GM21825 (cell line): ENCODE results near the gene MED17.
"Not testable (repeated sequence)": the region's sequence is repeated elsewhere in the genome, so short reads cannot be mapped to it uniquely, and the experiment has no call there.

Source experiments
- ATAC-seq: cut with Tn5 transposase; IDR thresholded peaks from one replicate; pipeline ENCODE4 v1.9.1; 2021; ENCODE audit warnings: mild to moderate bottlenecking, moderate library complexity; ENCODE audit not compliant: unreplicated experiment

MED17 gene

DNA sequence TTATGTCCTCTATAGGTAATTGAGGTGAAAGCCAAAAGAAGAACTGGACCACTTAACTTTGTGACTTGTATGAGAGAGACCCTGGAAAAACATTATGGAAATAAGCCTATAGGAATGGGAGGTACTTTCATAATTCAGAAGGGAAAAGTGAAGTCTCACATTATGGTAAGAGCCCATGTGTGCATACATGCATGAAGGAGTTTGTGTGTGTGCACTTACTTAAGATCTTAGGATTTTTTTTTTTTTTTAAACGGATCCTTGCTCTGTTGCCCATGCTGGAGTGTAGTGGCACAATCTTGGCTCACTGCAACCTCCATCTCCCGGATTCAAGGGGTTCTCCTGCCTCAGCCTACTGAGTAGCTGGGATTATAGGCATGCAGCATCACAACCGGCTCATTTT lies 26.8 kb upstream of the MED17 start:
- no peak for ATAC-seq

DNA sequence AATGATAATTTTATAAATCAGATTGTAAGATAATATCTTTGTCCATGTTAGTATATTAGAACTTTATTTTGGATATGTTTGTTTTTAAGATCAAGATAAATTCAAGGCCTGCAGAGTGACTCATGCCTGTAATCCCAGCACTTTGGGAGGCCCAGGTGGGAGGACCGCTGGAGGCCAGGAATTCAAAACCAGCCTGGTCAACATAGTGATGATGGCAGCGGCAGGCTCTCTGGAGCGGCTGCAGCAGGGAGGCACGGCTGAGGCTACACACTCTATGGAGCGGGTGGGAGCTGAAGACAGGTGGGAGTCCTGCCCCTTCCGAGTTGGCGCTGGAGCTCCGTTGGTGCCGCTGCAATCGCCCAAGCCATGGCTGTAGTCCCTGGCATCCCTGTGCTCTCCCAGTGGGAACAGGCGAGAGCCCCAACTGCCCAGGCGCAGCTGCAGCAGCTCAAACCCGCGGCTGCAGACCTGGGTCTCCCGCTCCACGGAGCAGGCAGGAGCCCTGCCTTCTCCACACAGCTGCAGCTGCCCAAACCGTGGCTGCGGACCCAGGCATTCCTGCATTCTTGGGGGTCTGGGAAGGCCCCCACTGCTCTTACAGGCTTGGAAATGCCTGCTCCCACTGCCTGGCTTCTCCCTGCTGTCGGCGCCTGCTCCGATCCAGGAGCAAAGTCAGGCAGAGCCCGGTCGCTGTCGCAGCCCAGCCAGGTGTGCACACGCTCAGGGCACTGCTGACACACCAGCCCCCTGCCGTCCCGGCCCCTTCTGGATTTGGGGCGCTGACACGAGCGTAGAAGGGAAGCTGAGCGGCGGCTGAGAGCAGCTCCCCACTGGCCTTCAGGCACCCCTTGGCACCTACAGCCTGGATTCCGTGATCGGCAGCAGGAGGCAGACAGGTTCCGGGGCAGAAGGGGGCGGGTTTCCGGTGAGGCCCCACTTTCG lies 25.9 kb upstream of the MED17 start:
- no peak for ATAC-seq

DNA sequence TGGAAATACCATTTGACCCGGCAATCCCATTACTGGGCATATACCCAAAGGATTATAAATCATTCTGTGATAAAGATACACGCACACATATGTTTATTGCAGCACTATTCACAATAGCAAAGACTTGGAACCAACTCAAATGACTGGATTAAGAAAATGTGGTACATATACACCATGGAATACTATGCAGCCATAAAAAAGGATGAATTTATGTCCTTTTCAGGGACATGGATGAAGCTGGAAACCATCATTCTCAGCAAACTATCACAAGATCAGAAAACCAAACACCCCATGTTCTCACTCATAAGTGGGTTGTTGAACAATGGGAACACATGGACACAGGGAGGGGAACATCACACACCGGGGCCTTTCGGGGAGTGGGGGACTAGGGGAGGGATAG lies 25.0 kb upstream of the MED17 start:
- ATAC-seq = not testable (repeated sequence)

DNA sequence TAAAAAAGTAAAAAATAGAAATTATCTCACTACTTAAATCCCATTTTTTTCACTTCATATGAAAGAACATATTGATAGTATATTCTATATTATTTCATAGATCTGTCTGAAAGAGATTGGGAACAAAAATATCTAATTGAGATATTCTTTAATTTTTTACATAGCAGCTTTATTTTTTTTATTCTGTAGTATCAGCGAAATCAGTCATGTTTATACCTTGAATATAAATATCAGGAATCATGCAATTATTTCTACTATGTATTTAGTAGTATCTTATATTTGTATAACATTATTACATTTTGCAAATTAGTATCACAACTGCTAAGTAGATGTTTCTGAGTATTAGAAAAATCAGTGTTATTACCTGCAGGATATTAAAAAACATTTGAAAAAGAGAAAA lies 22.2 kb upstream of the MED17 start:
- no peak for ATAC-seq

DNA sequence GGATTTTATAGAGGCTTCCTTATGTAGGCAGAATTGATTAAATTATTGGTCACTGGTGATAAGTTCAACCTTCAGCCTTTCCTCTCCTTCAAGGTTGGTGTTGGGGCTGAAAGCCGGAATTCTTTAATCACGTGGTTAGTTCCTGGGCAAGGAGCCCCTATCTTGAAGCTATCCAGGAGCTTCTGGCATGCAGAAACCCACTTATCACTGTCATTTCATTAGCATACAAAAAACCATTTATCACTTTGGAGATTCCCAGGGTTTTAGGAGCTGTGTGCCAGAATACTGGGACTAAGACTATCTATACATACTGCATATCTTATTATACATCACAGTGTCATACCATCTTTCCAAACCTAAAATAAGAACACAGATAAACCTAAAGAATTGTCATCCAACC lies 18.5 kb upstream of the MED17 start:
- ATAC-seq = no peak

DNA sequence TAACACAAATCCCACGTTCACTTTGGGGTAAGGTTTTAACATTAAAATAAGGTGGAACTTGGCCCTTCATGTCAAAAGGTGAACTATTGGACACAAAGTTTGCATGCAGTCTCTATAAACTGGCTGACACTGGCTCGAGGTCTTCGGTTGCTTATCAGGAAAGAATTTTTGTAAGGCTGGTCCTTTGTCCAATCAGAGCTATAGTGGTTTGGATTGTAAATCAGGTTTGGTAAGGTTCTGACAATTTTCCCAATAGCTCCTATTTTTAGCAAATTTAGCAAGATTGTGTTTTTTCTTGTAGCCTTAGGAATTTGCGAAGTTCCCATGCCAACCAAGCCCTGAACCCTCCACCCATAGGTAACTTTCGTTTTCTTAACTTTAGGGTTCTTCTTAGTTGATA lies 17.6 kb upstream of the MED17 start:
- no peak for ATAC-seq

DNA sequence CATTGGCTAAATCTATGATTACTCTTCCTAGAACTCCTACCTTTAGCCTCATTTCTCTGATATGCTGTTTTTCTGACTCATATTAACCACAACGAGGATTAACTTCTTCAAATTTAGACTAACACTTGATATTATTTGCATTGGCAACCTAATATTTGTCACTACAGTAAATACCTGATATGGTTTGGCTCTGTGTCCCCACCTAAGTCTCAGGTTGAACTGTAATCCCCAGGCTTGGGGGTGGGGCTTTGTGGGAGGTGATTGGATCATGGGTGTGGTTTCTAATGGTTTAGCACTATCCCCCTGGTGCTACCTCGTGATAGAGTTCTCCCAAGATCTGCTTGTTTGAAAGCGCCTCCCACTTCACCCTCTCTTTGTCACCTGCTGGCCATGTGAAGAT lies 17.1 kb upstream of the MED17 start:
- ATAC-seq = no peak

DNA sequence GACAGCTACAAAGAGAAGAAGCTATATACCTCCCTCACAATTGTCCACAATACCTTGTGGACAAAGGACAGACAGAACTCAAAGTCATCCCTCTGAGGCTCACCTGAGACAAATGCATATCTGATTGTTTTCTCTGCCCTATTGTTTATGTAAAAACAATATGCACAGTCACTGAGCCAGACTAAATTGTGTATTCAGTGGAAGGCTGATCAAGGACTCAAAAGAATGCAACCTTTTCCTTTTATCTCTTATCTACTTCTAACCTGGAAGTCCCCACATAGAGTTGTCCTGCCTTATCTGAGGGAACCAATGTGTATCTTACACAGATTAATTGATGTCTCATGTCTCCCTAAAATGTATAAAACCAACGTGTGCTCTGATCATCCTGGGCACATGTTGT lies 13.9 kb upstream of the MED17 start:
- no peak for ATAC-seq

DNA sequence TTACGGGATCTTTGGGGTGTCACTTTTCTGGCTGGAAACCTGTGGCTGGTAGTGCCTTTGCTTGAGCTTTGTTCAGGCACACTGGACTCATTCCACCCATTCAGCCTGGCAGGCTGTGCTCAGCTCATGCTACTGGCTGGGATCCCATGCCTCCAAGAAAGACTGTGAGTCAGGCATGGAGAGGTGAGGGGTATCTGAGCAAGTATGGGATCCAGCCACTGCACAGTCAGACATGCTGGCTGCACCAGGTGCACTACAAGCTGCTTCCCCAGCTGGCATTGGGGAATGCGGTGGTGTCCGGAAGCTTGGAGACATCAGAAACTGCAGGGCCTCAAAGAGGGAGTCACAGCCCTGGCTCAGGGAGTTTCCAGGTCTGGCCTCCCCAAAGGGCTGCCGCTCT lies 12.0 kb upstream of the MED17 start:
- no peak for ATAC-seq

DNA sequence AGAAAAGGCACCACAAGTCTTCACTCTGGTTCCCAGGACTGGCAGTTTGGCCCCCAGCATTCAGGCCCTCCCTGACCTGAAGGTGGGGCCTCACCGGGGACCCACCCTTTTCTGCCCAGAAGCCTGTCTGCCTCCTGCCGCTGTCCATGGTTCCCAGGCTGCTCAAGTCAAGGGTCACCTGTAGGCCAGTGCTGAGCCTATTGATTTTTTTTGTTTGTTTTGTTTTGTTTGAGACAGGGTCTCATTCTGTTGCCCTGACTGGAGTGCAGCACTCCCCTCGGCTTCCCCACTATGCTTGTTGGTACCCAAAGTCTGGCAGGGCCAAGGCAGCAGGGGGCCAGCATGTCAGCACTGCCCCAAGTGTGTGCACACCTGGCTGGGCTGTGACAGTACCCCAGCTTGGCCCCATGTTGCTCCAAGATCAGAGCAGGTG lies 11.0 kb upstream of the MED17 start:
- no peak for ATAC-seq

DNA sequence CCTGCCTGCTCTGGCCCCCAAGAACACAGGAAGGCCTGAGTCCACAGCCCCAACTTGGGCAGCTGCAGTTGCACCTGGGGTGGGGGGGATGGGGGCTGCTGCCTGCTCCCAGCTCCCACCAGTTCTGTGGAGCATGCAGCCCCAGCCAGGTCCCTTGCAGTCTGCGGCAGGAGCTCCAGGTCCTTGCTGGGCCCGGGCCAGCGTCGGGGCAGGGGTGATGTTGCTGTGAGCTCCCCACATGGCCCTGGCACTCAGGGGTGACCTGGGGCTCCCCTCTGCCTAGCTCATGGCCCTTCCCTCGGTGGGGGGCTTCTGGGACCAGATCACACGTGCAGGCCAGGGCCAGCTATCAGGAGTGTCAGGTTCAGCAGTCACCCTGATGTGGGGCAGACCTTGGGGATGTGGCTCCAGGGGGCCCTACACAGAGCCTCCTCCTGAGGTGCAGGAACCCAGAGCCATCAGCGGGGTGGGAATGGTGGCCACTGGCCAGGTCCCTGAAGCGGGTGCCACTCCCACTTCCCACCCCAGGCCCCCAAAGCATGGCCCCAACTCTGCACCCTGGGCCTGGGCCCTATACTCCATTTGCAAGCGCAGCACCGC lies 10.4 kb upstream of the MED17 start:
- ATAC-seq = no peak

DNA sequence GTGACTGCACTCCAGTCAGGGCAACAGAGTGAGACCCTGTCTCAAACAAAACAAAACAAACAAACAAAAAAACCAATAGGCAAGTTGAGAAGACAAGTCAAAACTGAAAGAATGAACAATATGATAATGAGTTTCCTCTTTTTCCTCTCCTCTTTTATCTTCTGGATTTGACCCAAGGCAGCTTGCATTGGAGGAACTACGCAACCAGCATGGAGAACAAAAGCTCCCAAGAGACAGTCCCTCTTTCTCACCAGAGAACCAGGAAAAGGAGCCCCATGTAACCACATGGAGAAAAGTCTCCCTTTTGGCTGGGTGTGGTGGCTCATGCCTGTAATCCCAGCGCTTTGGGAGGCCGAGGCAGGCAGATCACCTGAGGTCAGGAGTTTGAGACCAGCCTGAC lies 9.5 kb upstream of the MED17 start:
- not testable (repeated sequence) for ATAC-seq

DNA sequence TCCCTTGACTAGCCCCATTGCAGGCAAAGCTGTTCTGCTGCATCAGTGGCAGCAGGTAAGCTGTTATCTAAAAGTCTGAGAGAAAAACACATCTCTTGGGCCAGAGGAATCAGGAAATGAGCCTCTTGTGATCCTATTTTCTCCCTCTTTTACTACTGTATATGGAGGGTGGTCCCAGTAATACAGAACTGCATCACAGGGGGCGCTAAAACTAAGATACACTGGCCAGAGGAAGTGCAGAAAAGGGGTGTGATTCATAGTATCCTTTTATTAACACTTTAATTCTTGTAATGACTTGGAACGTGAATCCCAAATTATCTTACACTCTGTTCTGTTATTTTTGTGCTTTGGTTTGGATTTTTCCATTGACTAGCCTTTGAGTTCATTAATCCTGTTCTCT lies 8.8 kb upstream of the MED17 start:
- no peak for ATAC-seq

DNA sequence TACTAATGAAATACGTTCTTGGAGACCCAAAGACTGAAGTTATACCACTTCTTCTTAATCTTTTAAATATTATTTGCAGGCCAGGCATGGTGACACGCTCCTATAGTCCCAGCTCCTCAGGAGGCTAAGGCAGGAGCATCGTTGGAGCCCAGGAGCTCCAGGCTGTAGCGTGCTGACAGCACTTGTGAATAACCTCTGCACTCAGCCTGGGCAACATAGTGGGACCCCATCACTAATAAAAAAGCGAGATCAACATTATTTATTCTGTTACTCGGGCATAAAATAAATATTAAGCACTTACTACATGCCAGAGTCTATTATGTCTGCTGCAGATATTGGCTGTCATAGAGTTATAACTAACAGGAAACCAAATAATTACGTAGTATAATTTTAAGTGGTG lies 720 bp upstream of the MED17 start:
- ATAC-seq = no peak

DNA sequence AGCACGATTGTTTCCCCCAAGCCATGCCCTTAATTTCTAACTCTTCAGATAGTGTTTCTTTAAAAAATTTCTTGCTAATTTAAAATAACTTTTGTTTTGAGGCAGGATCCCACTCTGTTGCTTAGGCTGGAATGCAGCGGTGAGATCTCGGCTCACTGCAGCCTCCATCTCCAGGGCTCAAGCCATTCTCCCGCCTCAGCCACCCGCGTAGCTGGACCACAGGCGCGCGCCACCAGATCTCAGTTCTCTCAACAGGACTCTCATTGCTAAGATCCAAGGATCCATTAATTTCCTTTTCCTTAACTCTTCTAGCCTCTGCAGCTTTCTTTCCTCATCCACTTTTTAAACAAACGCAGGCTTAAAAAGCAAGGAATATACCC lies 327 bp upstream of the MED17 start:
- ATAC-seq = peak; percentile 33

DNA sequence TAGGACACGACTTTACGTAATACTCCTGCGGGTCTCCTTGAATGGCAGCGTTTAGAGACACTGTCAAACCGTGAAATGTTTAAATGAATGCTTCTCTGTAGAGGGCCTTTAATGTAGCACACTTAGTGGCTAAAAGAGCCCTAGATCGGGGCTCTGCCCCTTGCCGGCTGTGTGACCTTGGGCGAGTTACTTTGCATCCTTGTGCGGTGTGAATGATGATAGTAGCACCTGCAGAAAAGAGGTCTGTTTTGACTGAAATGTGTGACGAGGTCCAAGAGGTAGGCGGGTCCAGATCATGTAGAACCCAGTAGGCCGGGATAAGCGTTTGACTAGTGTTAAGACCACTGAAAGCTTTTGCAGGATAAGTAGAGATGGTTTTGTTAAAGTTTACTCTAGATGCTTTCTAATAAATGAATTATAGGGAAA lies 866 bp downstream of the MED17 start:
- peak; percentile 22 for ATAC-seq

DNA sequence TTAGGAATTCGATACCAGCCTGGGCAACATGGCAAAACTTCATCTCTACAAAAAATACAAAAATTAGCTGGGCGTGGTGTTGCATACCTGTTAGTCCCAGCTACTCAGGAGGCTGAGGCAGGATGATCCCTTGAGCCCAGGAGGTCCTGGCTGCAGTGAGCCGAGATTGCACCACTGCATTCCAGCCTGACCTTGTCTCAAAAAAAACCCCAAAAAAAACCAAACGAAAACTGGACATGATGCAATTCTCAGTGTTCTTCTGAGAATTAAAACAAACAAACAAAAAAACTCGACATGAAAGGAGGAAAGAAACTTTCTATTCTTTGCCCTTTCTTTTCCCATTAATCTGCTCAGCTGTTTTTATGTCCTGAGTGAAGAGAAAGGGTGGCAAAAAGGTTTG lies 7.4 kb downstream of the MED17 start:
- no peak for ATAC-seq

DNA sequence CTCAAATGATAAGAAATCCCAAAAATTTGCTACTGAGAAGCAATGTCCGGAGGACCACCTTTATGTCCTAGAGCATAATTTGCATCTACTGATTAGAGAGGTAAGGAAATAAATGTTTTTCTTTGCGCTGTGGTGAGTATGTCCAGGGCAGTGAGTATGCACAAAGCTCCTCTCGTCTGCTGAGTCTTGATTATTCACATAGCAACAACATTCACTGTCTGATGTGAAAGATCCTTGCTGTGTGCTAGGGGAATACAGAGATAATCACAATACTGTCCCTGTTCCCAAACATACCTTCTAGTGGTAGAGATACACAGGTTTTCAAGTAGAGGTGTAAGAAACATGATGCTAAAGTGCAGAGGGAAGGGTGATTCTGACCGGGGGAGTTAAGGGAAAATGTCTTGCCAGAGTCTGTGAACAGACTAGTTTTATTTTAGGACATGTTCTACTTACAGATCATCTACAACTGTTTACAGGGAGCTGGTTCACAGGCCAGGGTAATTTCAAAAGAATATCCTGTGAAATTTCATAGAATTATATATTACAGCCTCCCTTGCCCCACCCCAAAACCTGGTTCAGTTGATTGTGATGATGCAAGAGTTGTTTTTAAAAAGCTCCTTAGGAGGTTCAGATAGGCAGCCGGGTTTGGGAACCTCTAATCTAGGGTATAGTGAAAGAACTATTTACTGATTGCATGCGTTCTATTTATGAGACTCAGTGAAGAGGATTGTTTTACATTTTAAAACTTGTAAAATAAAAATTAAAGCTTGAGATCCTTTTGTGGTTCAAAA lies 12.6 kb downstream of the MED17 start:
- ATAC-seq = no peak

DNA sequence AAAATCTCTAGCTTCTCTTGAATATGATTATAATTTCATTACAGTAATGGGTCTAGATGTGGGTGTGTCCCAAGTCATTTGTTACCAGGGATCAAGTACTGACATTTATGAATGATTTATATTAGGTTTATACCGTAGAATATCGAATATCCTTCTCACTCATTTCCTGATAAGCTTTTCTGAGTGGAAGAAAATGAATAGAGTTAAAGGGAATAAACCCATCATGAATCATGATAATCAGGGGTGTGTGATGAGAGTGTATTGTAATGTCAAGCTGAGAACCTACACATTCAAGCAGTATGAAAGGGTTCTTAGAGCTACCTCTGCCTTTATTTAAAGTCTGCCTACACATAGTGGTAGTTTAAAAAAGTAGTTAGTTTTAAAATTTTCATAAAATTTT lies 17.3 kb downstream of the MED17 start:
- no peak for ATAC-seq

DNA sequence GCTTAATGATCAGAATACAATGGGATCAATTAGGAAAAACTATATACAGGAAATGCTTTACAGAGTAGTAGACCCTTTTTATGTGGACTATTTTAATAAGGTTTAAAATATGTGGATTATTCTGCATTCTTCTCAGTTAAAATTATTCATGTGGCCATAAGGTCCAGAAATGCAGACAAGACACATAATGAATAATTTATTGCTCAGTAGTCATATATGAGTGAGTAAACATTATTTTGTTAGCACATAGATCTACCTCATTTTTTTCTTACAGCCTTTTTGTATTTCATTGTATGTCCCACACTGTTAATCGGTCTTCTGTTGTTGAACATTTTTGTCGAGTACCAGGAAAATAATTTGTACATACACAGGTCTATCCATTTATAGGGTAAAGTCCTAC lies 20.8 kb downstream of the MED17 start:
- ATAC-seq = no peak

DNA sequence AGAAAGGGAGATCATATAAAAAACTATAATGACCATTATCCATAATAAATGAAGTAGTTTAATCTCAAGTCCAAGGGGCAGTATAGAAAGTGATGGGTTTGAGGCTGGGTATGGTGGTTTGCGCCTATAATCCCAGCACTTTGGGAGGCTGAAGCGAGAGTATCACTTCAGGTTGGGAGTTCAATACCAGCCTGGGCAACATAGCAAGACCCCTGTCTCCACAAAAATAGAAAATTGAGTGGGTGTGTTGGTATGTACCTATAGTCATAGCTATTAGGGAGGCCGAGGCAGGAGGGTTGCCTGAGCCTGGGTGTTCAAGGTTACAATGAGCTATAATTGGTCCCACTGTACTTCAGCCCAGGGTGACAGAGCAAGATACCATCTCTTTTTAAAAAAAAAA lies 23.9 kb downstream of the MED17 start:
- ATAC-seq = no peak

DNA sequence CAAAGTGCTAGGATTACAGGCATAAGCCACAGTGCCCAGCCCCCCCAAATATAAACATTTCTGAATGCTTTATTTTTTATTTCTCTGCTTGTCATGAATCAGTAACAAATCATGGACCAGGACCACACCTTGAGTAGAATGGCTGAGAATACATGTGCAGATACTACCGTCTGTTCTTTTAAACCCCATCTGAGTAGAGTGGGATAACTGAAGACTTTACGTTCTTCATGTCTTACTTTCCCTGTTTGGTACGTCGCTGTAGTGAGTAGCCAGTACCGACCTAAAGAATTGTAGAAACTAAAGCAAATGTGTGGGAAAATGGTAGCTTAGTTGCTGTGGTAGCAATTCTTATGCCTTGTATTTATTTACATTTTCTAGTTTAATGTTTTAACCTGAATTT lies 29.9 kb downstream of the MED17 start:
- no peak for ATAC-seq
